NCI-H2196 (cell line): ENCODE data around the gene P3H3.
"Not testable (repeated sequence)": the region's sequence is repeated elsewhere in the genome, so short reads cannot be mapped to it uniquely, and the experiment has no call there.

Source experiments
- DNase-seq: peaks from one replicate; lab custom pipeline; 2025; ENCODE audit not compliant: unreplicated experiment; lab: John Stamatoyannopoulos, UW

Gene P3H3

DNA sequence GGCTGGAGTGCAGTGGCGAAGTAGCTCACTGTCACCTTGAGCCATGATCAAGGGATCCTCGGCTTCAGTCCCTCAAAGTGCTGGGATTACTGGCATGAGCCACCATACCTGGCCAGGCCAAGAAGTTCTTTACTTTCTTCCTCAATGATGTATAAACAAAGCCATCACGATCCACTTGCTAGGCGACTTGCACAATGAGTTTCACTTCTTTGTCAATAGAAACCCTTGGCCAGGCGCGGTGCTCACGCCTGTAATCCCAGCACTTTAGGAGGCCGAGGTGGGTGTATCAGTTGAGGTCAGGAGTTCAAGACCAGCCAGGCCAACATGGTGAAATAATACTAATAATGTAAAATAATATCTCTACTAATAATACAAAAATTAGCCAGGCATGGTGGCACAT is 59.3 kb downstream of the P3H3 start:
- DNase-seq, result no peak

DNA sequence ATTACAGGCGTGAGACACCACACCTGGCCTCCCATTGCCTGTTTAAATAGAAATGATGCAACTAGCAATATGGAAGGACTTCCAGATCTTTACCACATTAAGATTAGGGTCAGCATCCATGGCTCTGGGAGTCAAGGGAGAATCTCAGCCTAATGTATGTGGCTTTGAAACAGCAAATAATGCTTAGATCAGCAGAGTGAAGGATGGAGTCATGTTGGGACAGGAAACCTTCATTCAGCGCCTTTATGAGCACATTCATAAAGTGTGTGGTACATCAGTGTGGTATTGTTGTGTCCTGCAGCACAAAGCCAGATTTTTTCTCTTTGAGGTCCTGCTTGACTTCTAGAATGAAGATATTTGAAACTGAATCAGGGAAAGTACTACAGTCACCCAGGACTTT is 60.2 kb downstream of the P3H3 start:
- DNase-seq, result no peak

DNA sequence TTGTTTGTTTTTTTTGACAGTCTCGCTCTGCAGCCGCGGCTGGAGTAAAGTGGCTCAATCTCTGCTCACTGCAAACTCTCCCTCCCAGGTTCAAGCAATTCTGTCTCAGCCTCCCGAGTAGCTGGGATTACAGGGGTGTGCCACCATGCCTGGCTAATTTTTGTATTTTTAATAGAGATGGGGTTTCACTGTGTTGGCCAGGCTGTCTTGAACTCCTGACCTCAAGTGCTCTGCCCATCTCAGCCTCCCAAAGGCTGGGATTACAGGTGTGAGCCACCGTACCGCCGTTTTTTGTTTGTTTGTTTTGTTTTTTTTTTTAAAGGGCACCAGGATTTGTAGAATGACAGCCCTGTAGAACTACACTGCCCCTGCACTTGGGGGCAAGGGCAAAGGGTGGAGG is 60.6 kb downstream of the P3H3 start:
- not testable (repeated sequence) for DNase-seq
